OCI-M1 (cell line): ENCODE results near the gene DNASE1.

ENCODE experiments used
- DNase-seq: peaks from one replicate; lab custom pipeline; 2025; lab: John Stamatoyannopoulos, UW

The DNASE1 gene

GRCh38 chr16:3664187-3664896 lies 9.9 kb downstream of the DNASE1 start:
- DNase-seq = no peak

- DNase-seq = no peak
These were observed 11.0 kb downstream of the DNASE1 start for GRCh38 chr16:3665508-3665907.

GRCh38 chr16:3668626-3669025 lies 14.1 kb downstream of the DNASE1 start:
- DNase-seq = no peak

DNA sequence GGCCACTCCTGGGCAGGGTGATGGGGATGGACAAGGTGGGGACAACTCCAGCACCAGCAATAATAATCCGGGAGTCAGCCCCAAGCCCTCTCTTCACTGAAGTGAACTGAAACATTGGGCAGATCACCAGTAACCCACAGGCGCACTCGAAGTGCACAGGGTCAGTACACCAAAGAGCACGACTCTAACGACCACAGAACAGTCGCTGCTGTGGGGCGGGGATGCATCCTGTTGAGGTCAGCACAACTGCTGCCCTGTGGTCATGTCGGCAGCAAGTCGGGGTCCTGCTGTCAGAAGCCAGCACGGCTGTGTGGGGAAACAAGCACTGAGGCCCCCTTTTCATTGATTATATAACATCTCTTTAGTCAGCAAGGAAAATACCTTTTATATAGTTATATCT lies 14.6 kb downstream of the DNASE1 start:
- no peak for DNase-seq

DNA sequence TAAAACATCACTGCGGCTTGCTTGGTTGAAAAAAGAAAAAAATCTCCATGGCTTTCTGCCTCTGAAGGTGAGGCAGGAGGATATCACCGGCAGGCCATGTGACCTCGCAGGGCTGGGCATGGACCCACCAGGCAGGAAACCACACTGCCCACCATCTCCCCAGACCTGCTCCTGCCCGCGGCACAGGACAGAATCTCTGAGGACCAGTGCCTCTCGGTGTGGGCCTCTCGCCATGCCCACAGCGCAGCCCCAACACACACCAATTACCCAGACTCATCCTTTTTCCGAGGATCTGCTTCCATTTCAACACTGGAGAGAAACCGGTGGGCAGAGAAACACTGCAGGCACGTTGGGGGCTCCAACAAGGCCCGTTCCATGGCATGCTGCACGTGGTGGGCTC lies 16.2 kb downstream of the DNASE1 start:
- DNase-seq = no peak

- DNase-seq = no peak
These were observed 16.9 kb downstream of the DNASE1 start for GRCh38 chr16:3671424-3671823.

- DNase-seq = no peak
These were observed 18.1 kb downstream of the DNASE1 start for GRCh38 chr16:3672571-3673041.

DNA sequence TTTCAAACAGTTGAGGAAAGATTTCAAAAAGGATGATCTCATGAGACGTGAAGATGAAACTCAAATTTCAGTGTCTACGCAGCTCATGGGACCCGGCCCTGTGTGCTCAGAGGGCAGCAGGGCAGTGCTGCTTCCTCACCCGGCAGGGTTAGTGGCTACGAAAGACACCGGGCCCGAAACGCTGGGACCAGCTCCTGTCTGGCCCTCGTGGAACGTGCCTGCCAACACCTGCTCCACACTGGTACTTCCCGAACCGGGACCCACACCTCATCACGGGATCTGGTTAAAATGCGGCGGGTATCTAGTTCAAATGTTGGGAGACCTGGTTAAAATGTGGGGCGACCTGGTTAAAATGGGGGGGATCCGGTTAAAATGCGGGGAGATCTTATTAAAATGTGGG lies 18.7 kb downstream of the DNASE1 start:
- DNase-seq = no peak

DNA sequence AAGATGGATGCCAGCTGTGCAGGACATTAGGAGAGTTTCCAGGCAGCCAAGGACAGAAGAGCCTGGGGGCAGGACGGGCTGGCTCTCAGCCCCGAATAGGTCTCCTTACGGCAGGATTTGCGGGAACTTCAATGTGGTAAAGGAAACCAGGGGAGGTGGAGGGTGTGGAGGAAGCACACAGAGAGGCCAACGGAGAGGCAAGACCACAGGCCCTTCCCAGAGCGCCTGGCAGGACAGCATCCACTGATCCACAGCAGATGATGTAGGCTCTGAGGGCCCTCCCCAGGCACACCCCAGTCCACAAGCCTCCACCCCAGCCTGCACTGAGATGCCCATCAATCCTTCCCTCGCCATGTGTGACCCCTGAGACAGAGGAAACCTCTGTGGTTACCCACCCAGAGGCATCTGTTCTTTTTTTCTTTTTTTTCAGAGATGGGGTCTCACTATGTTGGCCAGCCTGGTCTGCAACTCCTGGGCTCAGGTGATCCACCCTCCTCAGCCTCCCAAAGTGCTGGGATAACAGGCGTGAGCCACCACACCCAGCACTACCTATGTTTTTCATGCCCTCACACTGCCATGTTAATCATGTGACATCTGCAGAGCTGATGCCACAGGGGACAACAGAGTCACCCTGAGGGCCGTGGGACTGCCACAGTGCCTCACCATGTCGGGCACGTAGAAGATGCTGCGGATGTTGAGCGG lies 19.3 kb downstream of the DNASE1 start:
- DNase-seq = no peak

DNA sequence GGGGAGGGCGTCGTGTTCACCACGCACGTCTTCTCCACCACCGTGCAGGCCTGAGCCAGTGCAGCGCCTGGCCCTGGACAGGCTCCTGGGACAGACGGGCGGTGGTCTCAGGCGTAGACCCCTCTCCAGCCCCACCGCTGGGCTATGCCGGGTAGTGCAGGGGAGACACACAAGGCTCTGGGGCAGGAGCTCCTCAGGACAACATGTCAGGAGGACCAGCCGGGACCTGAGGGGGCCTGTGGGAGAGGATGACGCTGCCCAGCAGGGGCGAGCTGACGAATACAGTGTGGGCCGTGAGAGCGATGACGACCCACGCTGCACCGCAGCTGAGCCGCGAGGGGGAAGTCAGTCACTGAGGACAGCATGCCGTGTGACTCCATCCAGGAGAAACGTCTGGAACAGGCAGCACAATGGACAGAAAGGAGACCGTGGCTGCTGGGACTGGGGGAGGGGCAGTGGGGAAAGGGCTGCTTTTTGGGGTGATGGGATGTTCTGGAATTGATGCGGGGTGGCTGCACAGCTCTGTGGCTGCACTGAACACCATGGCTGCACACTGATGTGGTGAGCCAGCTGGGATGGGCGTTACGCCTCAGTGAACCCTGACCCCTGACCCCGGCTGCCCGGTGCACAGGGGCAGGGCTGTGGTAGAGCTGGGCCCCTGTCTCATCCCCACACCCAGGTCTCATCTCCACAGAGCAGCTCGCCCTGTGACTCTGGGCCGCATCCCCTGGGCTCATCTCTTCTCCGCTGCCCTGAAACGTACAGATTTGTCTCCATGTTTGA lies 20.2 kb downstream of the DNASE1 start:
- no peak for DNase-seq

- no peak for DNase-seq
These were observed 21.2 kb downstream of the DNASE1 start for GRCh38 chr16:3675601-3676130.

DNA sequence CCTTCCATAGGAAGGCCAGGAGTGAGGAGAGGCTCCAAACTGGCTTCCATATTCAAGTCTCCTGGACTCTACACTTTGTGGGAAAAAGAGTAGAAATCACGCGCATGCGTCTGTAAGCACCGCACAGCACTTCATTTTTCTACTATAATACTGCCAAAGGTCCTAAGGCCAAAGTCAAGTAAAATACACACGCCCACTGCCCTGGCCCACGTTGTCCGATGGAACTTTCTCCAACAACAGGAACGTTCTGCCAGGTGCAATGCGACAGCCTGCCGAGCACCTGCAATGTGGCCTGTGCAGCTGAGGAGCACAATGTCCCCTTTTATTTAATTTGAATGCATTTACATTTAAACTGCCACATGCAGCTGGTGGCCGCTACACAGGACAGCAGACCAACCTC lies 23.5 kb downstream of the DNASE1 start:
- DNase-seq = no peak

DNA sequence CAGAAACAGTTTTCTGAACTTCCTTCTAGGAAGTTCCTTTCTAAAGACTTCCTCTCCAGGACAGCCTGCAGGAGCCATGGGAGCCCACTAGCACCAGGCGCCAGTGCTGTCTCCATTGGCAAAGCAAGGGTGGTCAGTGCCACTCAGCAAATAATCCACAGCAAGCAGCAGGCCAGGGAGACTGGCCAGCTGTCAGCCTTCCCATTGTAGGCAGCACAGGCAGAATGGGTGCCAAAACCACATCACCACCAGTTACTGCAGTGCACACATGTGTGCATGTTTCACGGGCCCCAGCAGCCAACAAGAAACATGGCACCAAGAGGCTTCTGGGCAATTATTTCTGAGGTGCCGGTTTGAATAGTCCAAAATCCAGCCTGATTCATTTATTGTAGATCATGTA lies 26.7 kb downstream of the DNASE1 start:
- no peak for DNase-seq

GRCh38 chr16:3687021-3687420 lies 32.5 kb downstream of the DNASE1 start:
- DNase-seq = no peak

DNA sequence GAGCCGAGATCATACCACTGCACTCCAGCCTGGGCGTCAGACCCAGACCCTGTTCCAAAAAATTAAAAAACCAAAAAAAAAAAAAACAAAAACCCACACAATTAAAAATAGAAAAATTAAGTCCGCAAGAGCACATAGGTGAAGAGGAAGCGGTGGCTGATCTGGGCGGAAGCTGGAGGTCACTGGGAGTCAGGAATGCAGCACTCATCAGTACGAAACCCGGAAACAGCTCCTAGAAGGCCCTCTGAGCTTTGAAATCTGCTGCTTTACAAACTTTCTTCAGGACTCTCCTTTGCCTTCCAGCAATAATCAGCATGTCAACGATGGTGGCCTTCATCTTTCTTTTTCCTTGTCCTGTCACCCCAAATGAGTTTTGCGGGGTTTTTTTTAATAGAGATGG lies 33.3 kb downstream of the DNASE1 start:
- DNase-seq = no peak

DNA sequence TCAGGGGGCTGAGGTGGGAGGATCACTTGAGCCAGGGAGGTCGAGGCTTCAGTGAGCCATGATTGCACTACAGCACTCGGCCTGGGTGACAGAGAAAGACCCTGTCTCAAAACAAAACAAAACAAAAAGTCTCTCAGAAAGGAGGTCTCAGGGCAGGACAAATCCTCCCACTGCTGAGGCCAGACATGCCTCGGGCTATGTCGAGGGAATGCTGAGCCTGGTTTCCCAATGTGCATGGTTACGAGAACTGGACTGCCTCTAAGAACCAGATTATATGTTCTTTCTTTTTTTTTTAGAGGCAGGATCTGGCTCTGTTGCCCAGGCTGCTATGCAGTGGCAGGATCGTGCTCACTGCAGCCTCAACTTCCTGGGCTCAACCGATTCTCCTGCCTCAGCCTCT lies 35.2 kb downstream of the DNASE1 start:
- DNase-seq = no peak

DNA sequence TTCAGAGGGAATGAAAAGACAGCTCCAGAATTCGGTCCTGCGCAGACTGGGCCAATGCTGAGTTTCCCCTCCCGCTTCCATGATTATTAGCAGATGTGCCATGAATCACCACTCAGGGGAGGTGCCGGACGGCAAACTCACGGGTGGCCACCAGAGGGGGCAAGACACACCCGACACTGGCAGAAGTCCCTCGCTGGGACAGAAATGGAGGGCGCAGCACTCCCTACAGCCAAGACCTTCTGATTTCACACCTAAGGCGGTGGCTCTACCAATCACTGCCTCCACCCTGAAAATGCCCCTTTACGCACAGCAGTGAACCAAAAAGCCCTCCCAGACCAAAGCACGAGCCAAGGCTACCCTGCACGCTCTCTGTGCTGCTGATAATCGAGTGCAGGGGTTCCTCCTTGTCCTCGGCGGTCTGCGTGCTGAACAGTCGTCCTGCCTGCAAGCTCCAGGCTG lies 36.0 kb downstream of the DNASE1 start:
- DNase-seq = peak; percentile 75

- DNase-seq = peak; percentile 4
These were observed 36.7 kb downstream of the DNASE1 start for GRCh38 chr16:3690980-3691720.

DNA sequence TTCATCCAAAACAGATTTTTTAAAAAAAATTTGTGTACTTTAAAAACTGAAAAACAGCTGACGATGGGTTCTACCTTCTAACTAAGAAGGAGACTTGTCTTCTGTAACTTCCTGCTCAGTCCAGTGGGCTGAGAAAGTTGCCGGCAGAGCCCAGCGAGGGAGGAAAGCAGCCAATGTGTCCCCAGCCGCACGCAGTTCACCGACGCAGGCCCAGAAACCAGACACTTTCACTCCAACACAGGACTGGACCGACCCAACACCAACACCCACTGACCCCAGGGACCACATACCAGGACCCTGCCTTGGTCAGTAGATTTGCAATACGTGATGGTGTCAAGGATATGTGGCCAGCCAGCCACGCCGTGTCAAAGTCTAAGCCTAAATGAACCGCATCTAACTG lies 37.3 kb downstream of the DNASE1 start:
- DNase-seq = no peak

DNA sequence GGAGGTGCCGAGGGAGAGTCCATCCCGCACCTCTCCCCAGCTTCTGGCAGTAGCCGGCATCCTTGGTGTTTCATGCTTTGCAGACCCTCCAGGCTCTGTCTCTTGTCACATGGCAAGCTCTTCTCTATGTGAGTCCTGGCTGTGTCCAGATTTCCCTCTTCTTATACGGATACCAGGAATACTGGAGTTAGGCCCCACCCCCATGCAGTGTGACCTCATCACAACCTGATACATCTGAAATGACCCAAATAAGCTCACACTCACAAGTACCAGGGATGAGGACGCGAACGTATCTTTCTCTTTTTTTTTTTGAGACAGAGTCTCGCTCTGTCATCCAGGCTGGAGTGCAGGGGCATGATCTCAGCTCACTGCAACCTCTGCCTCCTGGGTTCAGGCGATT lies 39.6 kb downstream of the DNASE1 start:
- no peak for DNase-seq

- no peak for DNase-seq
These were observed 41.3 kb downstream of the DNASE1 start for GRCh38 chr16:3695610-3696369.
